Panc1 (cell line): ENCODE data around the gene CACNA1I. TPM values are rescaled to one million over a fixed set of nuclear protein-coding genes. Genes with fewer than 3 reads are reported as not detected.

Experiments used
- ATAC-seq: fragments of 200-7000 bp; cut with Tn5 transposase; 2 replicates; pipeline ENCODE4 v1.9.1; 2020; ENCODE audit warnings: mild to moderate bottlenecking, moderate library complexity
- BruUV-seq: library from RNA; stranded (reverse); fragments of 400-500 nt; replicated peaks from 2 replicates; lab custom pipeline; 2021; lab: Mats Ljungman, UMichigan
- CTCF ChIA-PET: fragments of 300-600 bp; sonication (Branson Sonifier 250); formaldehyde crosslinking; loops from one replicate; lab custom pipeline; 2022; ENCODE audit warnings: antibody characterized with exemption; lab: Charles Lee
- POLR2A ChIA-PET: fragments of 300-600 bp; sonication (Branson Sonifier 250); formaldehyde crosslinking; loops from one replicate; lab custom pipeline; 2022; ENCODE audit warnings: antibody characterized with exemption; lab: Charles Lee
- DNase-seq: peaks from one replicate; pipeline ENCODE4 v3.0.0-alpha.2; 2010; ENCODE audit warnings: low read depth, low spot score
- H3K27ac ChIP-seq: 2 replicates; pipeline ENCODE4 v1.5.1; 2011; ENCODE audit warnings: mild to moderate bottlenecking, low read length, inconsistent platforms
- H3K27me3 ChIP-seq: fragments of 200-500 bp; sonication (Bioruptor generic); 2 replicates; pipeline ENCODE4 v1.6.0; 2014; ENCODE audit warnings: low read length, inconsistent platforms; ENCODE audit not compliant: control insufficient read depth, insufficient read depth
- H3K36me3 ChIP-seq: fragments of 200-500 bp; sonication (Bioruptor generic); 2 replicates; pipeline ENCODE4 v1.5.1; 2014; ENCODE audit warnings: inconsistent platforms, mild to moderate bottlenecking, low read length, moderate library complexity; ENCODE audit not compliant: control insufficient read depth, insufficient read depth
- H3K4me1 ChIP-seq: 2 replicates; pipeline ENCODE4 v1.5.1; 2011; ENCODE audit warnings: inconsistent platforms, mild to moderate bottlenecking, low read length, moderate library complexity; ENCODE audit not compliant: control insufficient read depth, insufficient read depth
- H3K4me3 ChIP-seq, 2 experiments: 2 replicates each; pipeline ENCODE4 v1.5.1; 2011 to 2012; ENCODE audit warnings: low read depth in 2 of 2, low read length in 2 of 2, mild to moderate bottlenecking in 2 of 2, inconsistent platforms in 1 of 2, moderate library complexity in 1 of 2
- H3K9me3 ChIP-seq: fragments of 200-500 bp; sonication (Bioruptor generic); 2 replicates; pipeline ENCODE4 v1.5.1; 2014; ENCODE audit warnings: low read depth, mild to moderate bottlenecking, inconsistent platforms, low read length, moderate library complexity; ENCODE audit not compliant: control insufficient read depth, insufficient read depth
- CTCF ChIP-seq: fragments of 450-650 bp; IDR thresholded peaks from 2 replicates; pipeline ENCODE4 v1.5.1; 2017; ENCODE audit warnings: mild to moderate bottlenecking
- POLR2AphosphoS5 ChIP-seq: IDR thresholded peaks from 2 replicates; pipeline ENCODE4 v1.6.1; 2012; ENCODE audit warnings: mild to moderate bottlenecking, low read depth, low read length, moderate library complexity
- SIN3A ChIP-seq: IDR thresholded peaks from 2 replicates; pipeline ENCODE4 v1.6.1; 2012; ENCODE audit warnings: low read depth, mild to moderate bottlenecking, low read length, moderate library complexity, borderline replicate concordance; ENCODE audit not compliant: insufficient read depth
- TCF7L2 ChIP-seq: IDR thresholded peaks from 2 replicates; pipeline ENCODE4 v1.6.1; 2011; ENCODE audit warnings: mild to moderate bottlenecking, low read depth, low read length, inconsistent platforms
- in situ Hi-C: cut with HindIII; loops from 2 replicates; pipeline ENCODE4 v1.10.0; 2016; ENCODE audit warnings: low sequenced_read_pairs, low pct_unique_long_range_greater_than_20kb
- intact Hi-C: fragments of 100-400 bp; cut with micrococcal nuclease; formaldehyde crosslinking; loops from one replicate; pipeline ENCODE4 v1.10.0; 2022; ENCODE audit not compliant: unreplicated experiment
- total RNA-seq: library from RNA; stranded (reverse); gene quantifications from one replicate; pipeline ENCODE4 v1.2.1, GENCODE V29; 2021; ENCODE audit not compliant: unreplicated experiment
- TF ChIP-seq, protein P1 (sequence below), 2 experiments: IDR thresholded peaks; 2 replicates each; pipeline ENCODE4 v1.6.1; 2011 to 2012; ENCODE audit warnings: low read depth in 2 of 2, control low read depth in 1 of 2, low read length in 1 of 2, mild to moderate bottlenecking in 1 of 2, moderate library complexity in 1 of 2; ENCODE audit not compliant: insufficient read depth in 1 of 2

Gene CACNA1I
- total RNA-seq, 1 experiment from 2014 or later = 0.23 TPM

DNA sequence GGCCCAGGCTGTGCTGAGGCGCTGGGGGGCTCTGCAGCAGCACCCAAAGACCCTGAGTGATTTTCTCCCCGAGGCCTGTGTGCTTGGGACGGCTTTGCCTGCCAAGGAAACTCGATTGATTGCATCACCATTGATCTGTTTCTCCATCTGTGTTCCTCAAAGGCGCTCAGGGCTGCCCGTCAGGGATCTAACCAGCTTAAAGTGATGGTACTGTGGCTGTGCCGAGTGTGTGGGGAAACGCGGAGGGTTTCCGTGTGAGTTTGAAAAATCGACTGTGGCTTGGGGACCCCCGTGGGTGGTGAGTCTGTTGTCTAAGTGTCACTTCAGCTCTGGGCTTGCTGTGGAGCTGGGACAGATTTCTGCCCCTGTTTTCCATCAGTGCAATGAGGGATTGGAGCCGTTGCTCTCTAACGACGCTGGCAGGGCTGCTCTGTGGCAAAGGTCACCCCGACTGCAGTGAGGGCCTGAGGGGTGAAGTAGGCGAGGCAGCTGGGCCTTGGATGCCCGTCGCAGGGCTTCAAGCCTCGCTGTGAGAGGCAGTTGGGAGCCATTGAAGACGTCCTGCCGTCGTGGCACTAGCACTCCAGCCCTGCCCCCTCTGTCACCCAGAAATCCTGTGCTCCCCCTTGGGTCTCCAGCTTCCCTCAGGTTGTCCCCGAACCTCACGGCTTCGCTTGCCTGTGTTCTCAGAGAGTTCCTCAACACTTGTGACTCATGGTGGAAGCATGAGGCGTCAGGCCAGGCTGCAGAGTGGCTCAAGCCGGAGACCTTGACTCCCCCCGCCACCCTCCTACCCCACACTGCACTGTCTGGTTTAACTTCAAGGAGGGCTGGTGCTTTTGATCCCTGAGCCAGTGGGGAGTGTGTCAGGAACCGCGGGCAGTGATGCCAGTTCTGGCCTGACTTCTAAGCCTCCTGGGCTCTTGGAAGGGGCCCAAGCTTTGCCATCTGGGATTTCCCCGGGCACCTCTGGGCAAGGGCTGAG is 21.8 kb downstream of the CACNA1I start:
- Histone ChIP-seq H3K36me3 (no peaks in the 10 kb centered on the region), H3K4me1 (peaks cover 23% of the 10 kb centered on the region), H3K4me3 (no peak overlapping the region), H3K27me3 (no peaks in the 10 kb centered on the region), H3K9me3 (no peaks in the 10 kb centered on the region), H3K27ac (peak overlapping the region; percentile 66)
- ChIA-PET POLR2A (no interaction called here), CTCF (interaction anchor here (0.6 to 0.7 kb wide), 3 partner anchors 17 to 684 kb away, joined by 3 to 6 read pairs (median 5); no protein-coding TSS in a partner anchor)
- ATAC-seq (peak; percentile 89), DNase-seq (no peak)
- no TSS peak for BruUV-seq
- intact Hi-C loops (no loop called here), in situ Hi-C loops (no loop called here)
- TF ChIP-seq POLR2AphosphoS5 = no peak
- TF ChIP-seq CTCF = no peak
- TF ChIP-seq SIN3A = no peak
- 0 out of 2 replicates have a peak, but pooled peaks have one; percentile 55 for TF ChIP-seq TCF7L2
- TF ChIP-seq, protein P1, sequence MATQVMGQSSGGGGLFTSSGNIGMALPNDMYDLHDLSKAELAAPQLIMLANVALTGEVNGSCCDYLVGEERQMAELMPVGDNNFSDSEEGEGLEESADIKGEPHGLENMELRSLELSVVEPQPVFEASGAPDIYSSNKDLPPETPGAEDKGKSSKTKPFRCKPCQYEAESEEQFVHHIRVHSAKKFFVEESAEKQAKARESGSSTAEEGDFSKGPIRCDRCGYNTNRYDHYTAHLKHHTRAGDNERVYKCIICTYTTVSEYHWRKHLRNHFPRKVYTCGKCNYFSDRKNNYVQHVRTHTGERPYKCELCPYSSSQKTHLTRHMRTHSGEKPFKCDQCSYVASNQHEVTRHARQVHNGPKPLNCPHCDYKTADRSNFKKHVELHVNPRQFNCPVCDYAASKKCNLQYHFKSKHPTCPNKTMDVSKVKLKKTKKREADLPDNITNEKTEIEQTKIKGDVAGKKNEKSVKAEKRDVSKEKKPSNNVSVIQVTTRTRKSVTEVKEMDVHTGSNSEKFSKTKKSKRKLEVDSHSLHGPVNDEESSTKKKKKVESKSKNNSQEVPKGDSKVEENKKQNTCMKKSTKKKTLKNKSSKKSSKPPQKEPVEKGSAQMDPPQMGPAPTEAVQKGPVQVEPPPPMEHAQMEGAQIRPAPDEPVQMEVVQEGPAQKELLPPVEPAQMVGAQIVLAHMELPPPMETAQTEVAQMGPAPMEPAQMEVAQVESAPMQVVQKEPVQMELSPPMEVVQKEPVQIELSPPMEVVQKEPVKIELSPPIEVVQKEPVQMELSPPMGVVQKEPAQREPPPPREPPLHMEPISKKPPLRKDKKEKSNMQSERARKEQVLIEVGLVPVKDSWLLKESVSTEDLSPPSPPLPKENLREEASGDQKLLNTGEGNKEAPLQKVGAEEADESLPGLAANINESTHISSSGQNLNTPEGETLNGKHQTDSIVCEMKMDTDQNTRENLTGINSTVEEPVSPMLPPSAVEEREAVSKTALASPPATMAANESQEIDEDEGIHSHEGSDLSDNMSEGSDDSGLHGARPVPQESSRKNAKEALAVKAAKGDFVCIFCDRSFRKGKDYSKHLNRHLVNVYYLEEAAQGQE (IDR thresholded peaks at IDR 0.05; ENCODE audit: insufficient read depth in 1 of 2, low read depth in 2 of 2, low read length in 1 of 2) = no peak

DNA sequence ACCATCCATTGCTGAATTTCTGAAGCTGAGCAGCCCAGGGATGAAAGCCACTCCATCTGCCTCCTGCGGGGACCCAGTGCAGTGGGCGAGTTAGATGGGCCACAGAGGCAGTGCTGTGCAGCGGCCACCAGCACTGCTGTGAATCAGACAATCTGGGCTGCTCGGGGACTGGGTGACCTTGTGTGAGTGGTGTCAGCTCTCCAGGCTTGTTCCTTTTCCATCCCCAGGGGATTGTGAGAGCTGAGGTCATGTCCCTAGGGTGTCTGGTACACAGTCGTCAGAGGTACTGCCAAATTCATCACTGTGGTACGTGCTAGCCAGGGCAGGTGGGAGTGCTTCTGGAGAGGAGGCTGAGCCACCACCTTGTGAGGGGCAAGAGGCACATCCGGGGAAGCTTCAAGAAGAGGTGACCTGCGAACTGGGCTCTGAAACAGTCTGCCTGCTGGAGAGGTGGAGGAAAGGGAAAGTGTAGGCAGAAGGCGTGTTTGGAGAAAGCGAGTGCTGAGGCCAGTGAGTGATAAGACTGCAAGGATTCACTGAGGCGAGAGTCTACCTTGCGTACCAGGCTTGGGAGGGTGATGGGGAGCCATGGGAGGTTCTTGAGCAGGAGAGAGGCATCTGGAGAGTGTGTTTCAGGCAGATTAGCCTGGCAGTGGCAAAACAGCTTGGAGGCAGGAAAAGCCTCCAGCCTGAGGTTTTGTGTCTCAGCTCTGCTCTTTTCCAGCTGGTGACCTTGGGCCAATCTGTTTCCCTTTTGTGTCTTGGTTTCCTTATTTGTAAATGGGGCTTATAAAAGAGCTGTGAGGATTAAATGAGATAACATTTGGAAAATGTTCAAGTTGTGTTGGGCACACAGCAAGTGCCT is 22.7 kb downstream of the CACNA1I start:
- peaks cover 24% of the 10 kb centered on the region for H3K4me1 ChIP-seq
- intact Hi-C loops = no loop called here
- BruUV-seq = no TSS peak
- DNase-seq (no peak), ATAC-seq (peak; percentile 46)
- CTCF ChIA-PET = interaction anchor here (0.7 kb wide), 1 partner anchor 683 kb away, joined by 3 read pairs; no protein-coding TSS in a partner anchor
- no peak overlapping the region for H3K4me3 ChIP-seq
- TF ChIP-seq TCF7L2 (no peak), CTCF (no peak), POLR2AphosphoS5 (no peak), SIN3A (no peak)
- TF ChIP-seq, protein P1 (IDR thresholded peaks at IDR 0.05; ENCODE audit: insufficient read depth in 1 of 2, low read depth in 2 of 2, low read length in 1 of 2) = no peak
- H3K36me3 ChIP-seq = no peaks in the 10 kb centered on the region
- peak overlapping the region; percentile 66 for H3K27ac ChIP-seq
- in situ Hi-C loops = no loop called here
- no peaks in the 10 kb centered on the region for H3K27me3 ChIP-seq
- POLR2A ChIA-PET = no interaction called here
- H3K9me3 ChIP-seq = no peaks in the 10 kb centered on the region
